ENCODE data around the gene CAPS.

DNA sequence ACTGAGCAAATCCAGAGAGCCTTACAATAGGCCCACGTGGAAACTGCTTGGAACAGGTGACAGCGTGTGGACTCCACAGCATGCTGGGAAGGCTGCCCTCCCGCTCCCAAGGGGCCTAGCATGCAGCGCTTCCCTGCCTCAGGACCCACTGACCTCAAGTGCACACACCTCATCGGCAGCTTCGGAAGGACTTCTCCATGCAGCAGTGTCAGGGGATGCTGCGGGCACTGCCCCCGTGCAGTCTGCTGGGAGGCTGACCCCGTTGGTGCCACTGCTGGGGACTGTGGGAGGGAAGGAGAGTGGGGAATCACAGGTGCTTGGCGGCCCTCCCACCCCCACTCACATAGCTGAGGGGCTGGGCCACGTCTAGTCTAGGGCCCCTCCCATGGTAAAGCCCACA, 17.2 kb downstream of the CAPS start:
- TF ChIP-seq, protein P1, sequence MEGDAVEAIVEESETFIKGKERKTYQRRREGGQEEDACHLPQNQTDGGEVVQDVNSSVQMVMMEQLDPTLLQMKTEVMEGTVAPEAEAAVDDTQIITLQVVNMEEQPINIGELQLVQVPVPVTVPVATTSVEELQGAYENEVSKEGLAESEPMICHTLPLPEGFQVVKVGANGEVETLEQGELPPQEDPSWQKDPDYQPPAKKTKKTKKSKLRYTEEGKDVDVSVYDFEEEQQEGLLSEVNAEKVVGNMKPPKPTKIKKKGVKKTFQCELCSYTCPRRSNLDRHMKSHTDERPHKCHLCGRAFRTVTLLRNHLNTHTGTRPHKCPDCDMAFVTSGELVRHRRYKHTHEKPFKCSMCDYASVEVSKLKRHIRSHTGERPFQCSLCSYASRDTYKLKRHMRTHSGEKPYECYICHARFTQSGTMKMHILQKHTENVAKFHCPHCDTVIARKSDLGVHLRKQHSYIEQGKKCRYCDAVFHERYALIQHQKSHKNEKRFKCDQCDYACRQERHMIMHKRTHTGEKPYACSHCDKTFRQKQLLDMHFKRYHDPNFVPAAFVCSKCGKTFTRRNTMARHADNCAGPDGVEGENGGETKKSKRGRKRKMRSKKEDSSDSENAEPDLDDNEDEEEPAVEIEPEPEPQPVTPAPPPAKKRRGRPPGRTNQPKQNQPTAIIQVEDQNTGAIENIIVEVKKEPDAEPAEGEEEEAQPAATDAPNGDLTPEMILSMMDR (IDR thresholded peaks at IDR 0.05) = no peak
- TF ChIP-seq POLR2A (IDR thresholded peaks at IDR 0.05) = no peak

Measured in thyroid gland (tissue), 4 donors.